ENCODE data around the gene IQCM.

Gene IQCM

GRCh38 chr4:149784018-149784417, 31.6 kb downstream of the IQCM start:
- H3K4me3 ChIP-seq (replicated peaks; ENCODE audit: low read depth, low read length), result no peak overlapping the region
- no peak for TF ChIP-seq CTCF (IDR thresholded peaks at IDR 0.05; ENCODE audit: insufficient read depth, low read length, poor library complexity, severe bottlenecking)
- no peak for DNase-seq (ENCODE audit: extremely low read depth, insufficient read length)
- H3K27me3 ChIP-seq (replicated peaks; ENCODE audit: control insufficient read depth, insufficient read depth, low read length), result no peaks in the 10 kb centered on the region
- no peaks in the 10 kb centered on the region for H3K36me3 ChIP-seq (ENCODE audit: control insufficient read depth, insufficient read depth, low read length)

GRCh38 chr4:149781150-149781549, 34.5 kb downstream of the IQCM start:
- no peak for TF ChIP-seq CTCF (IDR thresholded peaks at IDR 0.05; ENCODE audit: insufficient read depth, low read length, poor library complexity, severe bottlenecking)
- Histone ChIP-seq H3K27me3 (replicated peaks; ENCODE audit: control insufficient read depth, insufficient read depth, low read length) (no peaks in the 10 kb centered on the region), H3K36me3 (ENCODE audit: control insufficient read depth, insufficient read depth, low read length) (no peaks in the 10 kb centered on the region), H3K4me3 (replicated peaks; ENCODE audit: low read depth, low read length) (no peak overlapping the region)
- DNase-seq (ENCODE audit: extremely low read depth, insufficient read length), result no peak

- Histone ChIP-seq H3K27me3 (replicated peaks; ENCODE audit: control insufficient read depth, insufficient read depth, low read length) (no peaks in the 10 kb centered on the region), H3K4me3 (replicated peaks; ENCODE audit: low read depth, low read length) (no peak overlapping the region), H3K36me3 (ENCODE audit: control insufficient read depth, insufficient read depth, low read length) (no peaks in the 10 kb centered on the region)
- DNase-seq (ENCODE audit: extremely low read depth, insufficient read length), result no peak
- TF ChIP-seq CTCF (IDR thresholded peaks at IDR 0.05; ENCODE audit: insufficient read depth, low read length, poor library complexity, severe bottlenecking), result no peak
These were observed 47.2 kb downstream of the IQCM start for GRCh38 chr4:149768477-149768876.

- TF ChIP-seq CTCF (IDR thresholded peaks at IDR 0.05; ENCODE audit: insufficient read depth, low read length, poor library complexity, severe bottlenecking), result no peak
- no peak overlapping the region for H3K4me3 ChIP-seq (replicated peaks; ENCODE audit: low read depth, low read length)
- DNase-seq (ENCODE audit: extremely low read depth, insufficient read length), result no peak
- no peaks in the 10 kb centered on the region for H3K27me3 ChIP-seq (replicated peaks; ENCODE audit: control insufficient read depth, insufficient read depth, low read length)
- no peaks in the 10 kb centered on the region for H3K36me3 ChIP-seq (ENCODE audit: control insufficient read depth, insufficient read depth, low read length)
These were observed 49.5 kb downstream of the IQCM start for GRCh38 chr4:149766135-149766534.

- Histone ChIP-seq H3K4me3 (replicated peaks; ENCODE audit: low read depth, low read length) (no peak overlapping the region), H3K36me3 (ENCODE audit: control insufficient read depth, insufficient read depth, low read length) (no peaks in the 10 kb centered on the region), H3K27me3 (replicated peaks; ENCODE audit: control insufficient read depth, insufficient read depth, low read length) (no peaks in the 10 kb centered on the region)
- DNase-seq (ENCODE audit: extremely low read depth, insufficient read length), result no peak
- TF ChIP-seq CTCF (IDR thresholded peaks at IDR 0.05; ENCODE audit: insufficient read depth, low read length, poor library complexity, severe bottlenecking), result no peak
These were observed 50.0 kb downstream of the IQCM start for GRCh38 chr4:149765630-149766029.

- no peak for DNase-seq (ENCODE audit: extremely low read depth, insufficient read length)
- no peak for TF ChIP-seq CTCF (IDR thresholded peaks at IDR 0.05; ENCODE audit: insufficient read depth, low read length, poor library complexity, severe bottlenecking)
- Histone ChIP-seq H3K27me3 (replicated peaks; ENCODE audit: control insufficient read depth, insufficient read depth, low read length) (no peaks in the 10 kb centered on the region), H3K4me3 (replicated peaks; ENCODE audit: low read depth, low read length) (no peak overlapping the region), H3K36me3 (ENCODE audit: control insufficient read depth, insufficient read depth, low read length) (no peaks in the 10 kb centered on the region)
These were observed 59.7 kb downstream of the IQCM start for GRCh38 chr4:149755969-149756368.
